OCI-LY7 (cell line): ENCODE measurements around the gene PDAP1.

Source experiments
- CTCF ChIP-seq: fragments of 200-600 bp; sonication (generic); conservative IDR thresholded peaks from 2 replicates; pipeline ENCODE4 v1.5.1; 2014; ENCODE audit warnings: mild to moderate bottlenecking, antibody characterized with exemption, low read length, moderate library complexity, mixed read lengths
- EZH2phosphoT487 ChIP-seq: fragments of 200-600 bp; sonication (generic); IDR thresholded peaks from 2 replicates; pipeline ENCODE4 v1.6.1; 2018; ENCODE audit warnings: low read depth, borderline replicate concordance, mild to moderate bottlenecking, mixed run types, antibody characterized with exemption, low read length, moderate library complexity, mixed read lengths

- TF ChIP-seq CTCF (no peak), EZH2phosphoT487 (no peak)
Measured at GRCh38 chr7:99387912-99388311, 20.5 kb downstream of the PDAP1 start.
